H9 (cell line): Measurements from ENCODE around the gene RAB25. TPM values are rescaled to one million over a fixed set of nuclear protein-coding genes. Genes with fewer than 3 reads are reported as not detected.

Experiments
- DNase-seq: peaks from one replicate; pipeline ENCODE4 v3.0.0-alpha.2; 2017
- H2AFZ ChIP-seq: one replicate; pipeline ENCODE4 v1.6.1; 2013; ENCODE audit warnings: mild to moderate bottlenecking, low read length, control low read depth, moderate library complexity
- H2AK5ac ChIP-seq: 2 replicates; pipeline ENCODE4 v1.6.1; 2013; ENCODE audit warnings: low read length, control low read depth, mixed read lengths; ENCODE audit not compliant: insufficient read length
- H2BK120ac ChIP-seq: one replicate; pipeline ENCODE4 v1.6.1; 2013; ENCODE audit warnings: low read depth, mild to moderate bottlenecking, low read length, control low read depth, inconsistent platforms; ENCODE audit not compliant: poor library complexity, severe bottlenecking
- H2BK12ac ChIP-seq: 2 replicates; pipeline ENCODE4 v1.6.1; 2013; ENCODE audit warnings: low read length, control low read depth, mixed read lengths, low read depth; ENCODE audit not compliant: insufficient read length
- H2BK15ac ChIP-seq: 2 replicates; pipeline ENCODE4 v1.6.1; 2013; ENCODE audit warnings: low read depth, low read length, control low read depth
- H2BK20ac ChIP-seq: one replicate; pipeline ENCODE4 v1.6.1; 2013; ENCODE audit warnings: low read depth, mild to moderate bottlenecking, low read length, control low read depth, inconsistent platforms; ENCODE audit not compliant: poor library complexity, severe bottlenecking
- H2BK5ac ChIP-seq: 2 replicates; pipeline ENCODE4 v1.6.1; 2013; ENCODE audit warnings: low read length, control low read depth, mixed read lengths; ENCODE audit not compliant: insufficient read length
- H3K14ac ChIP-seq: 2 replicates; pipeline ENCODE4 v1.6.1; 2013; ENCODE audit warnings: low read length, control low read depth; ENCODE audit not compliant: insufficient read depth
- H3K18ac ChIP-seq: 2 replicates; pipeline ENCODE4 v1.6.1; 2013; ENCODE audit warnings: low read depth, mild to moderate bottlenecking, mixed read lengths, low read length, control low read depth; ENCODE audit not compliant: insufficient read length
- H3K23ac ChIP-seq: 2 replicates; pipeline ENCODE4 v1.6.1; 2013; ENCODE audit warnings: low read length, control low read depth, mixed read lengths, low read depth; ENCODE audit not compliant: insufficient read length
- H3K23me2 ChIP-seq: 2 replicates; pipeline ENCODE4 v1.6.1; 2013; ENCODE audit warnings: low read depth, mild to moderate bottlenecking, mixed read lengths, low read length, control low read depth; ENCODE audit not compliant: insufficient read length, poor library complexity, severe bottlenecking
- H3K27ac ChIP-seq: 2 replicates; pipeline ENCODE4 v1.5.1; 2013; ENCODE audit warnings: low read length, control low read depth, mixed read lengths, low read depth; ENCODE audit not compliant: insufficient read length
- H3K27me3 ChIP-seq: 2 replicates; pipeline ENCODE4 v1.6.1; 2013; ENCODE audit warnings: low read length, control low read depth, inconsistent platforms; ENCODE audit not compliant: insufficient read depth
- H3K4ac ChIP-seq: 2 replicates; pipeline ENCODE4 v1.6.1; 2013; ENCODE audit warnings: low read depth, mild to moderate bottlenecking, control low read depth, inconsistent platforms, low read length, moderate library complexity
- H3K4me1 ChIP-seq: 2 replicates; pipeline ENCODE4 v1.6.1; 2013; ENCODE audit warnings: low read length, control low read depth, inconsistent platforms; ENCODE audit not compliant: insufficient read depth
- H3K4me2 ChIP-seq: 2 replicates; pipeline ENCODE4 v1.6.1; 2013; ENCODE audit warnings: low read length, control low read depth, mixed read lengths; ENCODE audit not compliant: insufficient read length, insufficient read depth
- H3K56ac ChIP-seq: 2 replicates; pipeline ENCODE4 v1.6.1; 2013; ENCODE audit warnings: low read depth, mild to moderate bottlenecking, mixed read lengths, low read length, control low read depth; ENCODE audit not compliant: insufficient read length
- H3K79me1 ChIP-seq: 2 replicates; pipeline ENCODE4 v1.6.1; 2013; ENCODE audit warnings: low read depth, mild to moderate bottlenecking, moderate library complexity, low read length, control low read depth, inconsistent platforms; ENCODE audit not compliant: insufficient read depth, poor library complexity, severe bottlenecking
- H3K79me2 ChIP-seq: 2 replicates; pipeline ENCODE4 v1.6.1; 2013; ENCODE audit warnings: low read length, control low read depth, inconsistent platforms; ENCODE audit not compliant: insufficient read depth
- H3K9ac ChIP-seq: 2 replicates; pipeline ENCODE4 v1.6.1; 2013; ENCODE audit warnings: low read length, control low read depth, mixed read lengths; ENCODE audit not compliant: insufficient read length; ENCODE audit errors: extremely low read depth
- H3K9me3 ChIP-seq: one replicate; pipeline ENCODE4 v1.6.1; 2013; ENCODE audit warnings: low read depth, low read length, inconsistent platforms; ENCODE audit not compliant: control insufficient read depth
- H3T11ph ChIP-seq: one replicate; pipeline ENCODE4 v1.6.1; 2013; ENCODE audit warnings: mild to moderate bottlenecking, low read length, control low read depth, inconsistent platforms
- H4K20me1 ChIP-seq: one replicate; pipeline ENCODE4 v1.6.1; 2013; ENCODE audit not compliant: control insufficient read depth, insufficient read length, insufficient read depth
- H4K5ac ChIP-seq: 2 replicates; pipeline ENCODE4 v1.6.1; 2013; ENCODE audit warnings: low read depth, mild to moderate bottlenecking, mixed read lengths, low read length, control low read depth; ENCODE audit not compliant: insufficient read length
- H4K8ac ChIP-seq: replicated peaks from 2 replicates; pipeline ENCODE4 v1.6.1; 2013; ENCODE audit warnings: low read length, control low read depth, mixed read lengths, low read depth; ENCODE audit not compliant: insufficient read length
- H4K91ac ChIP-seq: 2 replicates; pipeline ENCODE4 v1.6.1; 2013; ENCODE audit warnings: low read depth, mild to moderate bottlenecking, moderate library complexity, mixed read lengths, low read length, control low read depth; ENCODE audit not compliant: insufficient read length
- H3K27ac Mint-ChIP-seq, 3 experiments: 2 replicates in 2 of 3; 3 replicates in 1 of 3; pipeline ENCODE4 v1.8.0; 2020 to 2021; ENCODE audit warnings: mixed read lengths in 3 of 3, mild to moderate bottlenecking in 1 of 3, moderate library complexity in 1 of 3
- H3K27me3 Mint-ChIP-seq: 2 replicates; pipeline ENCODE4 v1.8.0; 2021; ENCODE audit warnings: low read depth, mild to moderate bottlenecking, moderate library complexity, mixed read lengths
- H3K36me3 Mint-ChIP-seq, 3 experiments: 2 replicates in 2 of 3; 3 replicates in 1 of 3; pipeline ENCODE4 v1.8.0; 2020 to 2021; ENCODE audit warnings: low read depth in 3 of 3, mixed read lengths in 3 of 3; ENCODE audit not compliant: insufficient read depth in 1 of 3
- H3K4me1 Mint-ChIP-seq, 2 experiments: 2 replicates each; pipeline ENCODE4 v1.8.0; 2020; ENCODE audit warnings: mixed read lengths in 2 of 2
- H3K4me3 Mint-ChIP-seq, 2 experiments: 2 replicates in 1 of 2; 3 replicates in 1 of 2; pipeline ENCODE4 v1.8.0; 2020 to 2021; ENCODE audit warnings: mild to moderate bottlenecking in 2 of 2, mixed read lengths in 2 of 2, moderate library complexity in 1 of 2
- H3K9me3 Mint-ChIP-seq, 2 experiments: 2 replicates in 1 of 2; 3 replicates in 1 of 2; pipeline ENCODE4 v1.8.0; 2020; ENCODE audit warnings: mild to moderate bottlenecking in 2 of 2, mixed read lengths in 2 of 2, moderate library complexity in 1 of 2
- WGBS: extraction: QIAGEN DNeasy Blood & Tissue Kit; methylation state at CpG from one replicate; pipeline ENCODE4 v1.1.7; 2013; ENCODE audit warnings: missing lambda C conversion rate, low lambda C conversion rate, mixed read lengths; ENCODE audit not compliant: insufficient read length; ENCODE audit errors: extremely low coverage; 5-methylcytosine and 5-hydroxymethylcytosine counted together
- total RNA-seq: library from RNA; stranded (reverse); gene quantifications from 2 replicates; pipeline ENCODE4 v1.2.1, GENCODE V29; 2021
- TF ChIP-seq, protein P1 (sequence below): fragments of 200-600 bp; sonication (generic); conservative IDR thresholded peaks from 3 replicates; pipeline ENCODE4 v1.8.0; 2021; ENCODE audit warnings: antibody characterized with exemption, mild to moderate bottlenecking

The RAB25 gene
- total RNA-seq, 1 experiment from 2014 or later: 43.1 TPM

DNA sequence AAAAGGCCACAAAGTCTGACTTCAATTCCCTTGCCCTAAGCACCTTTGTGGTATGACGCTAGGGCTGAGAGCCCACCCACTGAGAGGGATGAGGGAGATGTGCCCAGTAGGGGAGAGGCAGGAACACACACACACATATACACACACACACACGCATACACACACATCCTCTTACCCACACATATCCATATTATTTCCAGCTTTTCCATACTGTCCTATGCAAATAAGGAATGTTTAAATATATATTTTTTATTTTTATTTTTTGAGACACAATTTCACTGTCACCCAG is 3.0 kb downstream of the RAB25 start:
- WGBS: no CpG with 5 or more reads among the region's 2 CpGs
- H3K27me3 ChIP-seq: no peaks in the 10 kb centered on the region
- Mint-ChIP-seq H3K9me3 (no peaks in the 10 kb centered on the region; a peak in 1 of 5 replicates), H3K27ac (0 out of 7 replicates have a peak overlapping the region, but pooled peaks of 1 of the 3 experiments have one; percentile 70), H3K27me3 (peaks cover 1% of the 10 kb centered on the region), H3K4me1 (peaks cover 38 to 57% of the 10 kb centered on the region in 2 experiments), H3K4me3 (no peak overlapping the region), H3K36me3 (peaks cover 4 to 14% (median 14%) of the 10 kb centered on the region in 3 experiments; a peak in 6 of 7 replicates)
- no peak overlapping the region for H3K56ac ChIP-seq
- no peaks in the 10 kb centered on the region for H4K20me1 ChIP-seq
- no peak overlapping the region for H2BK5ac ChIP-seq
- no peak overlapping the region for H2BK20ac ChIP-seq
- H2BK12ac ChIP-seq: no peak overlapping the region
- H4K8ac ChIP-seq: no peak overlapping the region
- no peak overlapping the region for H3K4me2 ChIP-seq
- no peak overlapping the region for H2BK120ac ChIP-seq
- DNase-seq: no peak
- H3K79me1 ChIP-seq: no peaks in the 10 kb centered on the region
- TF ChIP-seq, protein P1, sequence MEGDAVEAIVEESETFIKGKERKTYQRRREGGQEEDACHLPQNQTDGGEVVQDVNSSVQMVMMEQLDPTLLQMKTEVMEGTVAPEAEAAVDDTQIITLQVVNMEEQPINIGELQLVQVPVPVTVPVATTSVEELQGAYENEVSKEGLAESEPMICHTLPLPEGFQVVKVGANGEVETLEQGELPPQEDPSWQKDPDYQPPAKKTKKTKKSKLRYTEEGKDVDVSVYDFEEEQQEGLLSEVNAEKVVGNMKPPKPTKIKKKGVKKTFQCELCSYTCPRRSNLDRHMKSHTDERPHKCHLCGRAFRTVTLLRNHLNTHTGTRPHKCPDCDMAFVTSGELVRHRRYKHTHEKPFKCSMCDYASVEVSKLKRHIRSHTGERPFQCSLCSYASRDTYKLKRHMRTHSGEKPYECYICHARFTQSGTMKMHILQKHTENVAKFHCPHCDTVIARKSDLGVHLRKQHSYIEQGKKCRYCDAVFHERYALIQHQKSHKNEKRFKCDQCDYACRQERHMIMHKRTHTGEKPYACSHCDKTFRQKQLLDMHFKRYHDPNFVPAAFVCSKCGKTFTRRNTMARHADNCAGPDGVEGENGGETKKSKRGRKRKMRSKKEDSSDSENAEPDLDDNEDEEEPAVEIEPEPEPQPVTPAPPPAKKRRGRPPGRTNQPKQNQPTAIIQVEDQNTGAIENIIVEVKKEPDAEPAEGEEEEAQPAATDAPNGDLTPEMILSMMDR: no peak
- no peaks in the 10 kb centered on the region for H3K4me1 ChIP-seq
- no peak overlapping the region for H4K91ac ChIP-seq
- H2AFZ ChIP-seq: no peak overlapping the region
- no peak overlapping the region for H4K5ac ChIP-seq
- no peak overlapping the region for H3T11ph ChIP-seq
- H3K23ac ChIP-seq: no peak overlapping the region
- no peak overlapping the region for H2BK15ac ChIP-seq
- H3K23me2 ChIP-seq: peaks cover 4% of the 10 kb centered on the region
- H3K27ac ChIP-seq: no peak overlapping the region
- H3K9ac ChIP-seq: no peak overlapping the region
- no peaks in the 10 kb centered on the region for H3K79me2 ChIP-seq
- no peak overlapping the region for H3K18ac ChIP-seq
- H3K4ac ChIP-seq: no peak overlapping the region
- no peak overlapping the region for H2AK5ac ChIP-seq
- H3K9me3 ChIP-seq: no peaks in the 10 kb centered on the region
- no peak overlapping the region for H3K14ac ChIP-seq
